SK-N-SH (cell line): ENCODE results near the gene SULT1A4.
"Not testable (repeated sequence)": the region's sequence is repeated elsewhere in the genome, so short reads cannot be mapped to it uniquely, and the experiment has no call there.

Experiments used
- MAX ChIP-seq: IDR thresholded peaks from 2 replicates; pipeline ENCODE4 v1.4.0; 2012; ENCODE audit warnings: low read depth
- NFIC ChIP-seq: IDR thresholded peaks from 2 replicates; pipeline ENCODE4 v1.4.0; 2012; ENCODE audit warnings: borderline replicate concordance
- TF ChIP-seq, protein P1 (sequence below): fragments of 200-600 bp; sonication (generic); IDR thresholded peaks from 2 replicates; pipeline ENCODE4 v1.6.1; 2017; ENCODE audit warnings: antibody characterized with exemption, mild to moderate bottlenecking, moderate library complexity

DNA sequence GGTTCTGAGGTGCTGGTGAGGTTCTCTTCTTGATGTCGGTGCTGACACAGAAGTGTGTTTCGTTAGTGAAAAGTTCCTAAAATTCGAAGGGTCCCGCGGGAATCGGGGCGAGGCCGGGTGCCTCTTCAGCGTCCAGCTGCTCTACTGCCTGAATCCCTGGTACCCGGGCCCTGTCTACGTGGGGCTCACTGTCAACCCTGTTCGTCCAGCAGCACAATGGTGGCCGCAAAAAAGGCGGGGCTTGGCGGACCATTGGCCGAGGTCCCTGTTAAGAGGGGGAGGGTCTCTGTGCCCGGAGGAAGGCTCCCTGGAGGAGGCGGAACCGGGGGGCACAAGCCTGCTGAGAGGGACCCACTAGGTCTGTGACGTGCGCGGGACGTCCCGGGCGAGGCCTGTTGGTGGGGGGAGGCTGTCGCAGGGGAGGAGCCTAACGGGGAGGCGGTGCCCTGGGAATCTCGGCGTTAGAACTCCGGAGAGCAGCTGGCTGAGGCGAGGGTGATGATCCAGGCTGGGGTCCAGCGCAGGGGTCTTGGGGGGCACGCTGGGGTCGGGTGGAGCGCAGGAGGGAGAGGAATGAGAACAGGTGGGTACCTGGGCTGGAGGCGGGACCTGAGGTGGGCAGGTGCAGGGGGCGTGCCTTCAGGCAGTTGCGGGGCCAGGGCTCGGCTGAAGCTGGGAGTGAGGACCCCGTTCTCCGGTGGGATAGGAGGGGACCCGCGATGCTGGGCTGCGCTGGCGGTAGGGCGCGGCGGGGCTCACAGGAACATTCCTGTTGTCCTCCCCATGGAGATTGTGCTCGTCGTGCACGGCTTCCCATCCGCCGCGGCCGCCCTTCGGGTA, 6.5 kb downstream of the SULT1A4 start:
- TF ChIP-seq, protein P1, sequence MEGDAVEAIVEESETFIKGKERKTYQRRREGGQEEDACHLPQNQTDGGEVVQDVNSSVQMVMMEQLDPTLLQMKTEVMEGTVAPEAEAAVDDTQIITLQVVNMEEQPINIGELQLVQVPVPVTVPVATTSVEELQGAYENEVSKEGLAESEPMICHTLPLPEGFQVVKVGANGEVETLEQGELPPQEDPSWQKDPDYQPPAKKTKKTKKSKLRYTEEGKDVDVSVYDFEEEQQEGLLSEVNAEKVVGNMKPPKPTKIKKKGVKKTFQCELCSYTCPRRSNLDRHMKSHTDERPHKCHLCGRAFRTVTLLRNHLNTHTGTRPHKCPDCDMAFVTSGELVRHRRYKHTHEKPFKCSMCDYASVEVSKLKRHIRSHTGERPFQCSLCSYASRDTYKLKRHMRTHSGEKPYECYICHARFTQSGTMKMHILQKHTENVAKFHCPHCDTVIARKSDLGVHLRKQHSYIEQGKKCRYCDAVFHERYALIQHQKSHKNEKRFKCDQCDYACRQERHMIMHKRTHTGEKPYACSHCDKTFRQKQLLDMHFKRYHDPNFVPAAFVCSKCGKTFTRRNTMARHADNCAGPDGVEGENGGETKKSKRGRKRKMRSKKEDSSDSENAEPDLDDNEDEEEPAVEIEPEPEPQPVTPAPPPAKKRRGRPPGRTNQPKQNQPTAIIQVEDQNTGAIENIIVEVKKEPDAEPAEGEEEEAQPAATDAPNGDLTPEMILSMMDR = not testable (repeated sequence)
- not testable (repeated sequence) for TF ChIP-seq NFIC, MAX
